NOMO-1 (cell line): ENCODE data around the gene JAKMIP1.
"Not testable (repeated sequence)": the region's sequence is repeated elsewhere in the genome, so short reads cannot be mapped to it uniquely, and the experiment has no call there.

Source experiments
- DNase-seq, 2 experiments: peaks; one replicate each; lab custom pipeline; 2025; ENCODE audit not compliant: unreplicated experiment in 2 of 2; lab: John Stamatoyannopoulos, UW

The JAKMIP1 gene

DNA sequence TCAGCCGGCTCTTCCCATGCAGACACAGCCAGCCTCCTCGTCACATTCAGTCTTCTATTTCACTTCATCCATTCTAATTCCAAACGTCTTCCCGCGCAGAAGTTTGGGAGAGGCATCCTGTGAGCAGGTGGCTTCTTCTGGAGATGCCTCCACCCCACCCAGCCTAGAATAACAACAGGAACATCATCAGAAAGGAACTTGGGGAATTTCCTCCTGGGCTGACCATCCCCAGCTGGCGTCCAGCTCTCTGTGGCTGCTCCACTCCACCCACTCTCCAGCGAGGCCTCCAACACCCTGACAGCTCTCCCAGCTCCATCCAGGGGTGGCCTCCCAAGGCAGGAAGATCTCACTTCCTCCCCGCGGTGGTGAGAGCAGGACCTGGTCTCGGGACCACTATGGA is 176.6 kb downstream of the JAKMIP1 start:
- no peak for DNase-seq

DNA sequence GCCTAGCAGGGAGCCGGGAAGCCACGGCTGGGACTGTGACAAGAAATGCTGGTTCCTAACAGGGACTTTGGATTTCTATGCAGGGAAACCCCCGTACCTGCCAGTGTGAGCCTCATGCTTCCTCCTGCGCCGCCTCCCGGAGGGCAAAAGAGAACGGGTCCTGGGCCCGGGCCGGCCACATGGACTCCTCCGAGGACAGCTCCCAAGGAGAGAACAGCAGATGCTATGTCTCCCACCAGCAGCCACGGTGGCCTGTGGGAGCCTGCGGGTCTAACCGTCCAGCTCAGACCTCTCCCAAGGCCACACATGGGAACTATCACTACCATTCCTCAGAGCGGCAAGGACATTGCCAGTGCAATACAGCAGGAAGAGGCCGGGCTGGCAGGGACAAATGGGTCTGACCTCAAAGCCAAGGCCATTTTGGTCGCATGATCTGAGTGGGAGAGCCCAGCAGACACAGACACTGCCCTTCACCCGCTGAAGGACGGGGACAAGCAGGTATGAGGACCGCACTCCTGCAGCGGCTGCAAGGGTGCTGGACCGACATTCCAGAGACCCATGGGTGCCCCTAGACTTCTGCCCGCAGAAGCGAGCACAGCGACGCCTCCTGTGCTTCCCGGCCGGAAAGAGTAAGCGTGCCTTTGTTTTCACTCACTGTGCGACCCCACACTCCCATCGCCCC is 177.6 kb downstream of the JAKMIP1 start:
- no peak for DNase-seq

DNA sequence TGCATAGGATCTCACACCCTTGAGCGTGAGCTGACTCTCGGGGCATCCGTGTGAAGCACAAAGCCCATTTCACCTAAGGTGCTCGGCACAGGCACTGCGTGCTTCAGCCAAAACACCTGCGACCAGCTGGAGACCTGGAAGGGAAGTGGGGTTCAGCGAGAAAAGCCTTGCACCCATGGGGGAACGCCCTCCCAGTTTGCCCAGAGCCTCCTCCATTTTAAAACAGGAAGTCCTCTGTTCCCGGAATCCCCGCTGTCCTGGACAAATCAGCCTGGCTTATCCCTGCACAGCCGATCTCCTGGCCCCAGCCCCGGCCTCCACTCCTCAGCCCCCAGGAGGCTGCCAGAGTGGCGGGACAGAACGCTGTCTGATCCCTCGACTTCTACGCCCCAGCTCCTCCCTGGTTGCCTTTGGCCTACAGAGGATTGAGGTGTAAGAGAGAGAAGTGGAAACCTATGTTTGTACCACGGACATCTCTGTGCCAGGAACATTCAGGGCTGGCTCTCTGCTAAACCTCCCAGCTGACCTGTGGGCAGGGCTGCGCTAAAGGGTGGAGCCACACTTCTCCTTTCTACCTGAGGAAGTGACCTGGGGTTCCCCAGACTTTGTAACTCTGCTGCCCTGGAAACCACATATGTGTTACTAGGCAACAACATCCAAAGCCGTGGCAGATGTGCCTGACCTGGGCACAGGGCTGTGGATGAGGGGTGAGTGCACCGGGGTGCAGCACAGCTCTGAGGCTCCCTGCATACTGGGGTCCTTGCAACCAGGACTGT is 178.3 kb downstream of the JAKMIP1 start:
- DNase-seq = no peak

DNA sequence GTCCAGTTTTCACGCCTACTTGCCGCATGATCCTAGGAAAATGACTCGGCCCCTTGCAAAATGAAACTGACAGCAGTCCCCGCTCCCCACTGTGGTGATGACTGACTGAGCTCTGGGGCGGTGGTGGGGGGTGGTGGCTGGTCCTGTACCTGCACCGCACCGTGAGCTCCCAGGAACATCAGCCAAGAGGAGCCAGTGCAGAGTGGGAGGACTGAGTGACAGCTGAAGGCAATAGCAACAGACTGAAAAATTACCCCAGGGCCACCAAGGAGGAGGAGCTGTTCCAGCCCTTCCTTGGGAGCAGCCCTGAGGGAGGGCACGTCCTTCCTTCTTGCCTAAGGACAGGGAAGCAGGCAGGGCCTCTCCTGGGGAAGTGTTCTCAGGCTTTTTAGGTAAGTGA is 179.7 kb downstream of the JAKMIP1 start:
- no peak for DNase-seq

DNA sequence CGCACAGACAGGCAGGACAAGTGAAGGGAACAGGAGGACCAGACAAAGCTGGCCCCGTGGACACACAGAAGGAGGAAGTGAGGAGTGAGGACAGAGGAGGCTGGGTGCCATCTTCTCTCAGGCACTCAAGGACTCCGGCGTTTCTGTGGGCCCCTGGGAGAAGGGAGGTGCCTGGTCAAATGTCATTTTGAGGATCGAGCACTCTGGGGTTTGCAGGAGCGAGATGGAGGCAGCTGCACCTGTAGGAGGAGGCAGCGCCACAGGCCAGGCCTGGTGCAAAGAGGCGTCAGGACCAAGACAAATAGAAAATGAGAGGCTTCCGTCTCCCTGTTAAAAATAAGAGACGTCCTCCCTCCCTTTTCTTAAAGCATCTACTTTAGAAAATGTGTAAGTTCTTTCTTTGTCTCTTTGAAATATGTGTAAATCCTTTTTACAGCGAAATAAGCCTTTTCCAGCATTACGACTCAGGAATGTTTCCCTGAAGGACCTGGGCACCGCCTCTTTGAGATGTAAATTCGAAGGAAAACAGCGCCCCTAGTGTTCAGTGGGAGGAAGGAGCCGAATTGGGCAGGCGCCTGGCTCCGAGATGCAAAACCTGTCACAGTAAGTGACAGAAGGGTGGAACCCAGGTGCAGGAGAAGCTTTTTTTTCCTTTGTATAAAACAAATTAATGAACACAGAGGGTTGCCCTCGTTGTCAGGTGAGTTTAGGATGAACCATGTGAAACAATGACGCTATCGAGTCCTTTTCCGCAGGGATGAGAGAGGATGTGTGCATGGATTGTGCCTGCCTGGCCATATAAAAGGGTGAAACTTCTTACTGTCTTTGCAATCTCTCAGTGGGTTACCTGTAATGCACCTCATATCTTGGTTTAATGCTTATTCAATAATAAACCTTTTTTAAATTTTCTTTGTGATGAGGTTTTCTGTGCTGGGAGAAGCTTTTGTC is 180.8 kb downstream of the JAKMIP1 start:
- DNase-seq = no peak

DNA sequence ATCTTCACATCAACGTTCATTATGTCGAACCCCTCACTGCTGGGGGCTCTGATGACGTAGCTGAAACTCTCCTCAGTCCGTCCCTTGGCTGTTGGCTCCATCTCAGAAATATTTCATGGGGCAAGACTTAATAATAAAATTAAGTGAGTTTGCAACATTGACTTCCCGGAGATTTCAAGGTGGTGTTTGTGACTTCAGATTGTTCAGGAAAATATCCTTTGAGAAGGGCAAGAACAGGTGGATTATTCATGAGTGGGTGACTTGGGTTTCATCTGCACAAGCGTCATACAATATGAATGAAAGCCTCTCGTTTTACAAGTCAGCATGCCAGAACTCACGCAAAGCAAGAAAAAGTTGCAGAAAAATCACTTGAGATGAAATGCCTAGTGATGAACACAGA is 182.0 kb downstream of the JAKMIP1 start, which contains the start of gene C4orf50:
Gene C4orf50 (minus strand): TSS at position 101 of the 400 bp plus-strand sequence.
- DNase-seq = no peak

DNA sequence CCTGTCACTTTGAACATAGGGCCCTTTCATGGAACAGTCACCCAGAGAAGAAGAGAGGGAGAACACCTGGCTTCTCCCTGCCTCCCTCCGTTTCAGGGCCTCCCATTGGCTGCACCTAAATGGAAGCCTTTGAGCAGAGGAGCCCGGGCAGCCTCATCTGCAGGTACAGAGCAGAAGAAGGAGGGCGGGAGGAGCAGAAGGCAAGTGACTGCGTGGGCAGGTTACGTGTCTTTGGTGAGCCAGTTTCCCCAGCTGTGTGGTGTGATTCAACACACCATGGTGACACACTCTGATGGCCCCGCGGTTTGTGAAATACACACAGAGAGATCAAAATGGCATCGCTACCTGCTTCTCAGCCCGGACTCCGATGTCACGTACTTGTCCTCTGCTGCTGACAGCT is 182.5 kb downstream of the JAKMIP1 start:
- DNase-seq = no peak

DNA sequence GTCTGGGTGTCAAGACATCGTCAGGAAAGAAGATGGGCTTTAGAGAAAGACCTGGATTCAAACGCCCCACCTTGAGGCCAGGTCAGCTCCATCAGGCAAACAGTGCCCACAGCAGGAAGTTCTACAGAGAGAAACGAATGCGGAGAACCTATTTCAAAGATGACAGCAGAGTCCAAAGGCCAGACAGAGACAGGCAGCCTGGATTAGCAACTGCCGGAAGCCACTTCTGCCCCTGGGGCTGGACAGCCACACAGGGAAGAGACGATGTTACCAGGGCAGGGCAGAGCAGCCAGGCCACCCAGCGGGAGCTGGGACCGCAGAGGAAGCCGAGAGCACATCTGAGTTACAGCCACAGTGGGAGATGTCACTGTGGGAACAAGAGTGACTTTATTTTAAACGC is 183.3 kb downstream of the JAKMIP1 start:
- DNase-seq = no peak

DNA sequence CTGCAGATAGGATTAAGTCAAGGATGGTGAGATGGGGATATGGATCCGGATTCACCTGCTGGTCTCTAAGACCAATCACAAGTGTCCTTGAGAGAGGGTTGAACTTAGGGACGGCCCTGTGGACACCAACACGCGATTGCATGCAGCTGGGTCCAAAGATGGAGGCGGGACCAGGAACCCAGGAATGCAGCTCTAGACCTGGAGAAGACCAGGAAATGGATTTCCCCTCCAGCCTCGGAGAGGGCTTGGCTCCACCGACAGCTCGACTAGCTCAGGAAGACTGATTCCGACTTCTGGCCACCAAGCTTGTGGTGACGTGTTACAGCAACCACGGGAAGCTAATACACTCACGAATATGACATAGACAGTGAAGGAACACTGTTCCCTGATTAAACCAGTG is 186.8 kb downstream of the JAKMIP1 start:
- no peak for DNase-seq

DNA sequence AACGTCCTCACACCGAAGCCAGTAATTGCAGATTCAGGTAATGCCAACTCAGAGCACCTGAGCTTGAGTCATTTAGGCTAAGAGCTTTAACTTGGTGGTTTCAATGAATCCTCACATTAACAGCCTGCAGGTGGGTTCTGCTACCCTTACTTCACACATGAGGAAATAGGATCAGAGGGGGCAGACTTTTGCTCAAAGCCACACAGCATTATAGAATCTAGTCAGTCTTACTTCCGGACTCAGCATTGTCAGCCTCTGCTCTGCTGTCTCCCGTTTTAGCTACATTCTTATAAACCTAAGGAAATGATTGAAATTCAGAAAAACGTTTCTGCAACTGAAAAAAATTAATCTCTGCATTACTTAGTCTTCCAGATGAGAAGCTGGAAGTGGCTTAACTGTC is 188.1 kb downstream of the JAKMIP1 start:
- DNase-seq = no peak

DNA sequence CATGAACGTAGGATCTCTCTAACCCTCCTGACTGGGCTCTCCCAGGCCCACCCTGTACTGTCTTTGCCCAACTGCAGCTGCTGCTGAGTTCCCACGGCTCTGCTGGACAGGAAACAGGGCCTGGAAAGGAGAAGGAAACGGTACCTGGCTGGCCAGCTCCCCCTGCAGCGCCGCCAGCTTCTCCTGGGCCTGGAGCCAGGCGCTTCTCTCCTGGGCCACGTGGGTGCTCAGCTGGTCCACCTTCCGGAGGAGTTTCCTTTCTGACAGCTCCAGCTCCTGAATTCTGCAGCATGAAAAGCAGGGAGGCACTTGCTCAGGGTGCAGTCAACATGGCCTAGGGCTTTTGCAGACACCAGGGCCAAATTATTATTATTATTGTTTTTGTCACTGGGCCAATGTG is 188.7 kb downstream of the JAKMIP1 start:
- DNase-seq = no peak

DNA sequence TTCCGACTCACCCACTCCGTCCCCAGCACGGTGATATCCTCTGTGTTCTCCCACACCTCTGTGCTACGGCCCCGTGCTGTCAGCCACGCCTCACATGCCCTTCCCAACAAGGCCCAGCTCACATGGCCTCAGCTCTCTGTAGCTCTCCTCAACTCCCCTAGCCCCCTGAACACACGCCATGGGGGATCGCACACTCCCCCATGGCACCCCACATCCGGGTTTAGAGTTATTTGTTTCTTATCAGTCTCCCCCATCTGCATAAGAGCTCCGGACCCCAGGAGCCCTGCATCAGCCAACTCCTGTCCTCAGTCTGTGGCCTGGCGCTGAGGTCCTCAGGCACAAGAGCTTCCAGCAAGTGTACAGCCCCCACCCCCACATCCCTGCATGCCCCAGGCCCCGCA is 189.1 kb downstream of the JAKMIP1 start:
- no peak for DNase-seq

DNA sequence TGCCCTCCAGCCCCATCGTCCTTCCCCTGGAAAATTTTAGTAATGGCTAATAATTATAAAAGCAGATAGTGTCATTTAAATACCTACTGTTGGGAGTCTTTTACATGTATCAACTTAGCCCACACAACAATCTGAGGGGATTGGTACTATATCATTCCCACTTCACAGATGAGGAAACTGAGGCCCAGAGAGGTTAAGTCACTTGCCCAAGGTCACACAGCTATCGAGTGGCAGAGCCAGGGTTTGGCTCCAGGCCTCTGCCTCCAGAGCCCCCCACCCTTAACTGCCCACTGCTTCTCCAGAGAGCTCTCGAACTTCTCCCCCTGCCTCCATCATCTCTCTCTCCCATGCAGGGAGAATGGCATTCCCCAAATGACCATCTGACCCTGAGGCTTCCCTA is 189.6 kb downstream of the JAKMIP1 start:
- no peak for DNase-seq

DNA sequence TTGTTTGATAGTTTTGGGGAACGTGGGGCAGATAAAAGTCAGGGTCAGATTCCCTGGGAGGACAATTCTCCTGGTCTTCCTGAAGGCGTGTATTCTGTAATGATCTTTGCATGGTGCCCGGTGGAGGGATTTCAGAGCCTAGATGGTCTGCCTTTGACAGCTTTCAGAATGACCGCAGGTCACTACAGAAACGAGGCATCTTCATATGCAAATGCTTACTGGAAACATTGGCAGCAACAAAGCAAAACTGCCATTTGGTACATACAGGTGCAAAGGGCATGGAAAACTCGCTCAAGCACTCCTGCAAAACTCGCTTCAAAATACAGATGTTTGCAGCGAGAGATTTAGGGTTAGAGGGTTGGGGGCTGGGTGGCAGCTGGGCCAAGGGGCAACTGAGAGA is 190.9 kb downstream of the JAKMIP1 start:
- no peak for DNase-seq

DNA sequence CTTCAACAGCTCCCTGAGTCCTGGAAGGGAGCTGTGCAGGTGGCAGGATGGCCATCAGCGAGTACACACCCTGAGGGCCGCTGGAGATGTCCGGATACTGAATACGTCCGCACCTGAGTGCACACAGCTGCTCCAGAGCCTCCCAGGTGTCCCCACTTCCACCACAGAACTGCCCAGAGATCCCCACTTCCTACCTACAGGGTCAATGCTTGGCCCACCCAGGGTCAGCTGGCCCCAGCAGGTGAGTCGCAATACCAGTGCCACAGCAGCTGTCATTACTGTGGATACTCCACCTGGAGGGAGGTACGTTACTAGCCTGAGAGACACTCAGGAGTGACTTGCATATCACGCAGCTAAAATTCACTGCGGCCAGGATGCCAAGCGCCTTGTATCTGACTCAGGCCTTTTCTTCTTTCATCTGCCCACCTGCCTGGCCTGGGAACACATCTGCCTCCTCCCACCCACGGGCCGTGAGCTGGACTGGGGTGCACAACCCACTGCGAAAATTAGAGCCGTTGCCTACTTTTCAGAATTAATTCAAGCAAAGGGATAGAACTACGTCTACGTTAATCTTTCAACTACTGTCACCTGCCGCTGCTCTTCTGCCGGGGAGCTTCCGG is 191.5 kb downstream of the JAKMIP1 start:
- no peak for DNase-seq

DNA sequence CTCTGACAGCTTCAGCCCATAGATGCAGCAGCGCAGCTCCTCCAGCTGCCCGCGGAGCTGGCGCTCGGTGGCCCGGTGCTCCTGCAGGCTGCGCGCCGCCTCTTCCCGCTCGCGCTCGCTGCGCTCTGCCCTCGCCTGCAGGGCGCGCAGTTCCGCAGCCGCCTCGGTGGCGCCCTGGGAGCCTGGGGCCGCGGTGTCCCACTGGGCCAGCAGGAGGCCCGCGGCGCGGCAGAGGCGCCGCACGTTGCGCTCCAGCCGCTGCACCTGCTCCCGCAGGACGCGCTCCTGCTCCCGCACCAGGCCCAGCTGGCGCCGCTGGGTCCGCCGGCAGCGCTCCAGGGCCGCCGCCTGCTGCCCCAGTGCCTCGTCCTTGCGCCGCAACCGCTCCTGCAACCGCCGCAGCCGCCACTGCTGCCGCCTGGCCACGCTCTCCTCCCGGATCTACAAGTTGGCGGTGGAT is 192.2 kb downstream of the JAKMIP1 start:
- DNase-seq = no peak

DNA sequence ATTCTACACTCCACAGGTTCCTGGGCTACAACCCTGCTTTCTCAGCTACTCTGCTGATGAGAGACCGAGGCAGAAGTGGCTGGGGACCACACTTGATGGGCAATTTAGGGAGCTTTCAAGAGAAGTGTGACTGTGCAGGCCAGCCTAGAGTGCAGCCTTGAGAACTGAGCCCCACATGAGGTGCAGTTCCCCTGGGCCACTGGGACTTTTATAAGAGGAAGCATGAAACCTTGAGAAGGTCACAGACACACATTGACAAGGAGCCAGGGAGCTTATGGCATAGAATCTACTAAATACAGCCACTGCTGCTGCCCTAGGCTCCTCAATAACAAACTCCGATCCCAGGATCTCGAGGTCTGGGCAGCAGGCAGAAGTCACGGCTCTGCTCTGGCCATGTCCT is 195.2 kb downstream of the JAKMIP1 start:
- DNase-seq = no peak

DNA sequence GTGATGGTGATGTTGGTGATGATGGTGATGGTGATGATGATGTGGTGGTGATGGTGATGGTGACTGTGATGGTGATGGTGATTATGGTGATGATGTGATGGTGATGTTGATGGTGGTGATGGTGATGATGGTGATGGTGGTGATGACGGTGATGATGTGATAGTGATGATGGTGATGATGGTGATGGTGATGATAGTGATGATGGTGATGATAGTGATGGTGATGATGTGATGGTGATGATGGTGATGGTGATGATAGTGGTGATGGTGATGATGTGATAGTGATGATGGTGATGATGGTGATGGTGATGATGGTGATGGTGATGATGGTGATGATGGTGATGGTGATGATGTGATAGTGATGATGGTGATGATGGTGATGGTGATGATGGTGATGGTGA is 196.9 kb downstream of the JAKMIP1 start:
- not testable (repeated sequence) for DNase-seq

DNA sequence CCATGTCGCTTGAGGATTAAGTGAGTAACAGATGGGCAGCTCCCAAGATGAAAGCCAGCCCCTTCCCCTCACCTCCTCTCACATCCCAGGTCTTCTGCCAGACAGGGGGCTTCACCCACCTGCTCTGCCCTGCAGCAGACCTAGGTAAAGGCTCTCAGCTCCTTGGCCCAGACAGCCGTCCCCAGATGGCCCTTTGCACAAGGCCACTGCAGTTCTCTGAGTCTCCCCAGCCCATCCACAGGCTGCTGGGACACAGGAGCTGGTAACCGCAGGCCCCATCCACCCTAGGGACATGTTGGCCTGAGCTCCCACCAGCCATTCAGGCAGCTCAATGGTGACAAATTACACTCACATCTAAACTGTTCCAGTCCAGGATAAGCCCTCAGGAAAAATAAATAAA is 197.4 kb downstream of the JAKMIP1 start:
- no peak for DNase-seq

DNA sequence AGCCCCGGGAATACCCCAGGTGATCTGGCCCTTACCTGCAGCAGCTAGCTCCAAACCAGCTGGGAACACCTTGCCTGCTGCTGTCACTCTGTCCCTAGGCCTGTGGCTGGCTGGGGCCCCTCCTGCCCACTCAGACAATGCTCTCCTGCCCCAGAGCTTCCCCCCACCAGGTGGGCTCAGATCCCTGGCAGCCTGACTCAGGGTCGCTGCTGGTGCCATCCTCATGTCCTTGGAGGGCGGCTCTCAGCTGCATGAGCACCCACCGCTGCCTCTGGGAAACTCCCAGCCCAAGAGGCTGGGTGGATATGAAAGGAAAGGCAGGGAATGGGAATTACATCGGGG is 197.9 kb downstream of the JAKMIP1 start:
- no peak for DNase-seq
